HL-60 (cell line): ENCODE measurements around the gene MYH11.

Experiments used
- GABPA ChIP-seq: IDR thresholded peaks from 2 replicates; pipeline ENCODE4 v1.6.1; 2012; ENCODE audit warnings: low read depth
- POLR2AphosphoS5 ChIP-seq: IDR thresholded peaks from 2 replicates; pipeline ENCODE4 v1.6.1; 2012; ENCODE audit warnings: low read depth
- SPI1 ChIP-seq: IDR thresholded peaks from 2 replicates; pipeline ENCODE4 v1.6.1; 2012; ENCODE audit warnings: low read depth, mild to moderate bottlenecking, borderline replicate concordance
- TF ChIP-seq, protein P1 (sequence below): IDR thresholded peaks from 2 replicates; pipeline ENCODE4 v1.6.1; 2012; ENCODE audit warnings: low read depth; ENCODE audit not compliant: insufficient replicate concordance
- TF ChIP-seq, protein P2 (sequence below): IDR thresholded peaks from one replicate; pipeline ENCODE4 v1.5.1; 2011; ENCODE audit warnings: low read length, control low read depth, inconsistent platforms; ENCODE audit not compliant: insufficient read depth

DNA sequence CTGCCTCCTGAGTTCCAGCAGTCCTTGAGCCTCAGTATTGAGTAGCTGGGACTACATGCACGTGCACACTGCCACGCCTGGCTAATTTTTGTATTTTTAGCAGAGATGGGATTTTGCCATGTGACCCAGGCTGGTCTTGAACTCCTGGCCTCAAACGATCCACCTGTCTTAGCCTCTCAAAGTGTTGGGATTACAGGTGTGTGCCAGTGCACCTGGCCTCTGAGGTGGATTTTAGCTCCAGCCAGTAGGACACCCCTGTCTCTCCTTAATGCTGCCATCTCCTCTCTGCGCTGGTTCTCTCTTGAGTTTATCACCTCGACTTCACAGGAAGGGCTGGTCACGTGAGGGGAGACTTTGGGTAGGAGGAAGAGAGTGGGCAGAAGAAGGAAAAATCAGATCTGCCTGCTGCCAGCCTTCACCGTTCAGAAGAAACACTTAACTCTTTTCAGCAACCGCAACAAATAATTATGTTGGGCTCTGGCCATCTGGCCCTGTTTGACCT is 151.7 kb downstream of the MYH11 start:
- TF ChIP-seq, protein P1, sequence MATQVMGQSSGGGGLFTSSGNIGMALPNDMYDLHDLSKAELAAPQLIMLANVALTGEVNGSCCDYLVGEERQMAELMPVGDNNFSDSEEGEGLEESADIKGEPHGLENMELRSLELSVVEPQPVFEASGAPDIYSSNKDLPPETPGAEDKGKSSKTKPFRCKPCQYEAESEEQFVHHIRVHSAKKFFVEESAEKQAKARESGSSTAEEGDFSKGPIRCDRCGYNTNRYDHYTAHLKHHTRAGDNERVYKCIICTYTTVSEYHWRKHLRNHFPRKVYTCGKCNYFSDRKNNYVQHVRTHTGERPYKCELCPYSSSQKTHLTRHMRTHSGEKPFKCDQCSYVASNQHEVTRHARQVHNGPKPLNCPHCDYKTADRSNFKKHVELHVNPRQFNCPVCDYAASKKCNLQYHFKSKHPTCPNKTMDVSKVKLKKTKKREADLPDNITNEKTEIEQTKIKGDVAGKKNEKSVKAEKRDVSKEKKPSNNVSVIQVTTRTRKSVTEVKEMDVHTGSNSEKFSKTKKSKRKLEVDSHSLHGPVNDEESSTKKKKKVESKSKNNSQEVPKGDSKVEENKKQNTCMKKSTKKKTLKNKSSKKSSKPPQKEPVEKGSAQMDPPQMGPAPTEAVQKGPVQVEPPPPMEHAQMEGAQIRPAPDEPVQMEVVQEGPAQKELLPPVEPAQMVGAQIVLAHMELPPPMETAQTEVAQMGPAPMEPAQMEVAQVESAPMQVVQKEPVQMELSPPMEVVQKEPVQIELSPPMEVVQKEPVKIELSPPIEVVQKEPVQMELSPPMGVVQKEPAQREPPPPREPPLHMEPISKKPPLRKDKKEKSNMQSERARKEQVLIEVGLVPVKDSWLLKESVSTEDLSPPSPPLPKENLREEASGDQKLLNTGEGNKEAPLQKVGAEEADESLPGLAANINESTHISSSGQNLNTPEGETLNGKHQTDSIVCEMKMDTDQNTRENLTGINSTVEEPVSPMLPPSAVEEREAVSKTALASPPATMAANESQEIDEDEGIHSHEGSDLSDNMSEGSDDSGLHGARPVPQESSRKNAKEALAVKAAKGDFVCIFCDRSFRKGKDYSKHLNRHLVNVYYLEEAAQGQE: no peak
- TF ChIP-seq, protein P2, sequence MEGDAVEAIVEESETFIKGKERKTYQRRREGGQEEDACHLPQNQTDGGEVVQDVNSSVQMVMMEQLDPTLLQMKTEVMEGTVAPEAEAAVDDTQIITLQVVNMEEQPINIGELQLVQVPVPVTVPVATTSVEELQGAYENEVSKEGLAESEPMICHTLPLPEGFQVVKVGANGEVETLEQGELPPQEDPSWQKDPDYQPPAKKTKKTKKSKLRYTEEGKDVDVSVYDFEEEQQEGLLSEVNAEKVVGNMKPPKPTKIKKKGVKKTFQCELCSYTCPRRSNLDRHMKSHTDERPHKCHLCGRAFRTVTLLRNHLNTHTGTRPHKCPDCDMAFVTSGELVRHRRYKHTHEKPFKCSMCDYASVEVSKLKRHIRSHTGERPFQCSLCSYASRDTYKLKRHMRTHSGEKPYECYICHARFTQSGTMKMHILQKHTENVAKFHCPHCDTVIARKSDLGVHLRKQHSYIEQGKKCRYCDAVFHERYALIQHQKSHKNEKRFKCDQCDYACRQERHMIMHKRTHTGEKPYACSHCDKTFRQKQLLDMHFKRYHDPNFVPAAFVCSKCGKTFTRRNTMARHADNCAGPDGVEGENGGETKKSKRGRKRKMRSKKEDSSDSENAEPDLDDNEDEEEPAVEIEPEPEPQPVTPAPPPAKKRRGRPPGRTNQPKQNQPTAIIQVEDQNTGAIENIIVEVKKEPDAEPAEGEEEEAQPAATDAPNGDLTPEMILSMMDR: no peak
- TF ChIP-seq GABPA (no peak), POLR2AphosphoS5 (no peak), SPI1 (no peak)
